GM18502 (cell line): ENCODE measurements around the gene FDX2.

Experiments
- ATAC-seq: cut with Tn5 transposase; IDR thresholded peaks from one replicate; pipeline ENCODE4 v1.9.1; 2021; ENCODE audit warnings: mild to moderate bottlenecking; ENCODE audit not compliant: unreplicated experiment, poor library complexity

Gene FDX2

DNA sequence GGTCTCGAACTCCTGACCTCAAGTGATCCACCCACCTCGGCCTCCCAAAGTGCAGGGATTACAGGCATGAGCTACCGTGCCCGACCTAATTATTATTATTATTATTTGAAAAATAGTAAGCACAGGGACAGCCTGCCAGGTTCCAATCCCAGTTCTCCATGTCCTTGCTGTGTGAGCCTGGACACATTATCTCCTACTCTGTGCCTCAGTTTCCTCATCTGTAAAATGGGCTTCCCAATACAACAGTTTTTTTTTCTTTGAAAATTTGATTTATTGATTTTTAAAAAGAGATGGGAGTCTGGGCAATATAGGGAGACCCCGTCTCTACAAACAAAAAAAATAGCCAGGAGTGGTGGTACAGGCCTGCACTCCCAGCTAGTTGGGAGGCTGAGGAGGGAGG lies 9.5 kb downstream of the FDX2 start:
- ATAC-seq: no peak

DNA sequence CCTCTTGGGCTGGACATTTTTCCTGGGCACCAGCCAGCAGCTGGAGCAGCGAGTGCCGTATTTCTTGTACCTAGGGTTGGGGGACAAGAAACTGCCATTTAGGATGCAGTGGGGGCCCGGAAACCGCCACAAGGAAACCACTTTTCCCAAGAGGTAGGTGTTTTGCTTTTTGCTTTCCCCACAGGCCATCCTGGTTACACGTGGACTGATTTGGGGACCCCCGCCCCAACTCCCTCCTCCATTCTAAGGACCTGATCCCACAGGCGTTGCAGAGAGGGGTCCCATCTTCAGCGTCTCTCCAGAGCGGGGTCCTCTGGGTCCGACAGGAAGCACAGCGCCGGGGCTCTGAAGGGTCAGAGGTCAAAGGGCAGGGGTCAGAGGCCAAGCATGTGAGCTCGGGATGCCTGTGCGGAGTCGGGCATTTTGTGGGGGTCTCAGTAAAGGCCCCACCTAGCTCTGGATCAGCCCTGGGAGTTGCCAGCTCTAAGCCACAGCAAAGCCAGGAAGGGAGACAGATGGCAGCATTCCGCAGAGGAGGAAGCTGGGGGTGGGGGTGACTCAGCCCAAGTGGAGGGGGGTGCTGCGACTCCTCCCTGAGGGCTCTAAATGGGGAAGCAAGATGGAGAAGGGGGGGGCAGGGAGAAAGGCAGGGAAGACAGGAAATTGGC lies 10.5 kb downstream of the FDX2 start:
- ATAC-seq: no peak

DNA sequence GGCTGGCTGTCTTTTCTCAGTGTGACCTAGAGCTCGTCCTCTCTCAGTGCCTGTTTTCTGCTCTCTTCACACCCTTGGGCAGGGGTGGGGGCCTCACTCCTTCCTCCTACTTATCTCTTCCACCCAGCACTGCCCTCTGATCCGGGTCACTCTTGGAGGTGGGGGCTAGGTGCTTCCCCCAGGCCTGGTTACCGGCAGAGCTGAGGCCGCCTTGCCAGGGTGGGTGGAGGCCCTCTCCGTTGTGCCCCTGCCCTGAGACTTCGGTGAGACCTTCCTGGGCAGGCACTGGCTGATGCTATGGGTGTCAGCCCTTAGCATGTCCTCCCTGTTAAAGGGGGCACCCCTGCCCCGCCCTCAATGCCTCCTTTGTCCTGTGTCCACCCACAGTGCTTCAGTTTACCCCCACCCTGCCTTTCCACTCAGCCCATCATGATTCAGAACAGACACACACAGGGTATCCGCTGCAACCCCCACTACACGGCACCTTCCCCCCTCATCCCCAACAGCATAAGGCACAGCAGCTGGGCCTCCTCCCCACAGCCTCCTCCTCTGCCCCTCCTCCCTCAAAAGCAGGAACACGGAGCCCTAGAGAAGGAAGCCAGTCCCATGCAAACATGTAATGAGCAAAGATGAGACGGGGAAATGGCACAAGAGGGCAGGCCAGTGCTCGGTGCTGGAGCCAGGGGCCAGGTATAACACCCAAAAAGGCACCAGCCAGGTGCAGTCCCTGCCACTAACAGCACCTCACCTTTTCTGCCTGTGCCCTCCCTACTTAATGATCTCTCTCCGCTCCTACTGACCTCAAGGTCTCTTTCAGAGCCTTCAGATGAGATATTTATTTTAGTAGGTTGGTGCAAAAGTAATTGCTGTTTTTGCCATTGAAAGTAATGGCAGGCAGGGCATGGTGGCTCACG lies 16.0 kb downstream of the FDX2 start:
- ATAC-seq: no peak

DNA sequence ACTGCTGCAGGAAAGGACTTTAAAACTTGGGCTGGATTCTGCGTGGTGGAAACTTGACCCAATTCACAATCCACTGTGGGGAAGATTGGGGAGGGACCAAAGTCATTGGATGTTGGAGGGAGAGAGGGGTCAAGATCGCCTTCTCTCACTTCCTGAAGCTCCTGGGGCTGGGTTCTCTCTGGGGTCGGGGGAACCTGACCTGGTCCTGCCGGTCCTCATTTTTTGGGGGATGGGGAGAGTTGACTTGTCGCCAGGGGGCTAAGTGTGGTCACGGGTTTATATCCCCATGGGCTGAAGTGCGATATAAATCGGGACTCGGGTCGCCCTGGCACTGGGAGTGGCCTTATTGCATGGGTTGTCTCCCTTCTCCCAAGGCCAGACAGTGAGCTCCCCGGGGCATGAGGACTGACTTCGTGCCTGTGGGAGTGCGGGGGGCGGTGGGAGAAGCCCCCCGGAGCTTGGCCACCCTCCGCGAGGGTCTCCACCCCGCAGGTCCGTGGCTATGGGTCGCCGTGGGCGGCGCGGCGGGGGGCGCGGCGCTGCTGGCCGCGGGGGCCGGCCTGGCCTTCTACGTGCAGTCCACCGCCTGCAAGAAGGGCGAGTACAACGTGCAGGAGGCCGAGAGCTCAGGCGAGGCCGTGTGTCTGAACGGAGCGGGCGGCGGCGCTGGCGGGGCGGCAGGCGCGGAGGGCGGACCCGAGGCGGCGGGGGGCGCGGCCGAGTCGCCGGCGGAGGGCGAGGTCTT lies 19.8 kb downstream of the FDX2 start:
- ATAC-seq: no peak

DNA sequence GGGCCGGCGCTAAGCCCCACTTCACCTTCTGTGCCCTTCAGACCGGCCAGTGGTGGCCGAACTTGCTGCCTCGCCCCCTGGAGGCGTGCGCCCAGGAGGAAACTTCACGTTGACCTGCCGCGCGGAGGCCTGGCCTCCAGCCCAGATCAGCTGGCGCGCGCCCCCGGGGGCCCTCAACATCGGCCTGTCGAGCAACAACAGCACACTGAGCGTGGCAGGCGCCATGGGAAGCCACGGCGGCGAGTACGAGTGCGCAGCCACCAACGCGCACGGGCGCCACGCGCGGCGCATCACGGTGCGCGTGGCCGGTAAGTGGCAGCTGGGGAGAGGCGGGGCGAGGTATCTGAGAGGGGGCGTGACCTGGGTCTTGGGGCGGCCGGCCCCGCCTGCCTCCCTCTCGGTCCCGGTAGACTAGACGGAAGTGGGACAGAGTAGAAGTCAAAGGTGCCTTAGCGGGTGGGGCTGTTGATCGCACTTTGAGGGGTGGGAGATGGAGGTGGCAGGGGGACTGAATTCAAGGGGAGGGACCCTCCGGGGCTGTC lies 20.4 kb downstream of the FDX2 start:
- peak; percentile 52 for ATAC-seq

DNA sequence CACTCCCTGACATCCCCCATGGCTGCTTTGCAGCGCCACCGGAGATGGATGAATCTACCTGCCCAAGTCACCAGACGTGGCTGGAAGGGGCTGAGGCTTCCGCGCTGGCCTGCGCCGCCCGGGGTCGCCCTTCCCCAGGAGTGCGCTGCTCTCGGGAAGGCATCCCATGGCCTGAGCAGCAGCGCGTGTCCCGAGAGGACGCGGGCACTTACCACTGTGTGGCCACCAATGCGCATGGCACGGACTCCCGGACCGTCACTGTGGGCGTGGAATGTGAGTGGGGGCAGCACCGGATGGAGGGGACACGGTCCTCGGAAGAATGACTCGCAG lies 21.5 kb downstream of the FDX2 start:
- ATAC-seq: no peak

DNA sequence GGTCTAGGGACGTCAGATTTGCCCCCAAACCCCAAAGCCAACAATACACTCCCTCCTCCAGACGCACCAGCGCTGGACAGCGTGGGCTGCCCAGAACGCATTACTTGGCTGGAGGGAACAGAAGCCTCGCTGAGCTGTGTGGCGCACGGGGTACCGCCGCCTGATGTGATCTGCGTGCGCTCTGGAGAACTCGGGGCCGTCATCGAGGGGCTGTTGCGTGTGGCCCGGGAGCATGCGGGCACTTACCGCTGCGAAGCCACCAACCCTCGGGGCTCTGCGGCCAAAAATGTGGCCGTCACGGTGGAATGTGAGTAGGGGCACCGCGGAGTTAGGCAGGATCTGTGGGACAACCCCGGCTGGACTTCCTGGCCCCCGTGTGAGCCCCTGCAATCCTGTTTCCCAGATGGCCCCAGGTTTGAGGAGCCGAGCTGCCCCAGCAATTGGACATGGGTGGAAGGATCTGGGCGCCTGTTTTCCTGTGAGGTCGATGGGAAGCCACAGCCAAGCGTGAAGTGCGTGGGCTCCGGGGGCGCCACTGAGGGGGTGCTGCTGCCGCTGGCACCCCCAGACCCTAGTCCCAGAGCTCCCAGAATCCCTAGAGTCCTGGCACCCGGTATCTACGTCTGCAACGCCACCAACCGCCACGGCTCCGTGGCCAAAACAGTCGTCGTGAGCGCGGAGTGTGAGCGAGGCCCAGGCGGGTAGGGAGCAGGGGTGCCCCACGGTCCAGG lies 22.0 kb downstream of the FDX2 start:
- no peak for ATAC-seq

DNA sequence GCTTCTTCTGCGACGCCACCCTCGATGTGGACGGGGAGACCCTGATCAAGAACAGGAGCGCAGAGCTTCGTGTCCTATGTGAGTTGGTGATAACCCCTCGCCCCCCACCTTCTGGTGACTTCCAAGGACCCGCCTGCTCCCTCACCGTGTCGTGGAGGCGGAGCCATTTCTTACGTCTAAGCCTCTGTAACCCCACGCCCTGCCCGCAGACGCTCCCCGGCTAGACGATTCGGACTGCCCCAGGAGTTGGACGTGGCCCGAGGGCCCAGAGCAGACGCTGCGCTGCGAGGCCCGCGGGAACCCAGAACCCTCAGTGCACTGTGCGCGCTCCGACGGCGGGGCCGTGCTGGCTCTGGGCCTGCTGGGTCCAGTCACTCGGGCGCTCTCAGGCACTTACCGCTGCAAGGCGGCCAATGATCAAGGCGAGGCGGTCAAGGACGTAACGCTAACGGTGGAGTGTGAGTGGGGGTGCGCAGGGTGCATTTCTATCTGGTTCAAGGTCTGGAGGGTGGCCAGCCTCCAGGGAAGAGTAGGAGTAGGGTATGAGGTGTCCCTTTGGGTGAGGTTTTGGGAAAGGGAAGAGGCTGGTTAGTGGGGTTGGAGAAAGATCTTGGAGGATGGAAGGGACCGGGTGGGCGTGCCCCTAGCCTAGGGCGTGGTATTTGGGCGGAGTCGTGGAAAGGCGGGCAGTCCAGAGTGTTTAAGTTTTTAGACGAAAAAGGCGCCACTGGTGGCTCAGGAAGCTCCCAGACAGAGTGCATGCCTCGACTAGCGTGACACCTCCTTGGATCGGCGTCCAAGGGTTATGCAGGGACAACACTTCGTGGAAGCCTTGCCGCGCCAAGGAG lies 22.8 kb downstream of the FDX2 start:
- no peak for ATAC-seq

DNA sequence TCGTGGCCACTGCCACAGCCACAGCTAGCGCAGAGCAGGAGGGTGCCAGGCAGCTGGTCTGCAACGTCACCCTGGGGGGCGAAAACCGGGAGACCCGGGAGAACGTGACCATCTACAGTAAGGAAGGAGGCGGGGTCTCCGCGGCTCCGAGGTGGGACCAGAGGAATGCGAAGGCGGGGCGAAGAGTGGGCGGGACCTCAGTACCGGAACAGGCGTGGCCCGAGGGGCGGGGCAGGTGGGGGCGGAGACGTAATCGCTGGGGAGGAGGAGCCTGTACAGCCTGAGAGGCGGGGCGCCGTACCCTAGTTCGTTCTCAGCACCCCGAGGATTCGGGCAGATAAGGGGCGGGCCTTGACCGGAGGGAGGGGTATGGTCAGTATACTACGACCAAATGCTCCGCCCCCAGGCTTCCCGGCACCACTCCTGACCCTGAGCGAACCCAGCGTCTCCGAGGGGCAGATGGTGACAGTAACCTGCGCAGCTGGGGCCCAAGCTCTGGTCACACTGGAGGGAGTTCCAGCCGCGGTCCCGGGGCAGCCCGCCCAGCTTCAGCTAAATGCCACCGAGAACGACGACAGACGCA lies 23.5 kb downstream of the FDX2 start:
- ATAC-seq: no peak

DNA sequence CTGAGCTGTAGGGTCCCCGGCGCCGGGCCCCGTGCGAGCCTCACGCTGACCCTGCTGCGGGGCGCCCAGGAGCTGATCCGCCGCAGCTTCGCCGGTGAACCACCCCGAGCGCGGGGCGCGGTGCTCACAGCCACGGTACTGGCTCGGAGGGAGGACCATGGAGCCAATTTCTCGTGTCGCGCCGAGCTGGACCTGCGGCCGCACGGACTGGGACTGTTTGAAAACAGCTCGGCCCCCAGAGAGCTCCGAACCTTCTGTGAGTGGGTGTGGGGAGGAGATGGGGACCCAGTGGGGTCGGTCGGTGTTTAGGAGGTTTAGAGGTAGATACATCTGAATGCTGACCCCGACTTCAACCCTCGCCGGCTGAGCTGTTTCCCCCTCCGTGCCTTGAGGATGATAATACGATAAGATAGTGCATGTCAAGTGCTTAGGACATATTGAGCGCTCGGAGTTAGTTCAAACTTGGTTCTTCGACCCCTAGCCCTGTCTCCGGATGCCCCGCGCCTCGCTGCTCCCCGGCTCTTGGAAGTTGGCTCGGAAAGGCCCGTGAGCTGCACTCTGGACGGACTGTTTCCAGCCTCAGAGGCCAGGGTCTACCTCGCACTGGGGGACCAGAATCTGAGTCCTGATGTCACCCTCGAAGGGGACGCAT lies 24.1 kb downstream of the FDX2 start:
- ATAC-seq: no peak

DNA sequence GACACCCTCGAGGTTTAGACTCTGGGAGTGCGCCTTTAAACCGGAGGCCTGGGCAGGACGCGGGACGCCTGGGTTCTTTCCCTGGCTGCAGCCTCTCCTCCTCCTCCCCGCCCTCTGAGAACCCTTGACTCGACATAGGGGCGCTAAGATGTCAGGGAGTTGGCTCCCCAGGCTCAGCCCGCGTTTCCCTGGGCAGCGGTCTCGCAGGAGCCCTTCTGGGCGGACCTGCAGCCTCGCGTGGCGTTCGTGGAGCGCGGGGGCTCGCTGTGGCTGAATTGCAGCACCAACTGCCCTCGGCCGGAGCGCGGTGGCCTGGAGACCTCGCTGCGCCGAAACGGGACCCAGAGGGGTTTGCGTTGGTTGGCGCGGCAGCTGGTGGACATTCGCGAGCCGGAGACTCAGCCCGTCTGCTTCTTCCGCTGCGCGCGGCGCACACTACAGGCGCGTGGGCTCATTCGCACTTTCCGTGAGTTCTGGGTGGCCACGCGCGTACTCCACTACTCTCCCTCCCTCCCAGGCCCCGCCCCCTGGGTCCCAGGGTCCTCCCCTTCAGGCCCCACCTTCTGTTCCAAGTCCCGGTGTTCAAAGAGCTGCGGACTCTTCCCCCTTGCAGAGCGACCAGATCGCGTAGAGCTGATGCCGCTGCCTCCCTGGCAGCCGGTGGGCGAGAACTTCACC lies 24.8 kb downstream of the FDX2 start:
- ATAC-seq: no peak

DNA sequence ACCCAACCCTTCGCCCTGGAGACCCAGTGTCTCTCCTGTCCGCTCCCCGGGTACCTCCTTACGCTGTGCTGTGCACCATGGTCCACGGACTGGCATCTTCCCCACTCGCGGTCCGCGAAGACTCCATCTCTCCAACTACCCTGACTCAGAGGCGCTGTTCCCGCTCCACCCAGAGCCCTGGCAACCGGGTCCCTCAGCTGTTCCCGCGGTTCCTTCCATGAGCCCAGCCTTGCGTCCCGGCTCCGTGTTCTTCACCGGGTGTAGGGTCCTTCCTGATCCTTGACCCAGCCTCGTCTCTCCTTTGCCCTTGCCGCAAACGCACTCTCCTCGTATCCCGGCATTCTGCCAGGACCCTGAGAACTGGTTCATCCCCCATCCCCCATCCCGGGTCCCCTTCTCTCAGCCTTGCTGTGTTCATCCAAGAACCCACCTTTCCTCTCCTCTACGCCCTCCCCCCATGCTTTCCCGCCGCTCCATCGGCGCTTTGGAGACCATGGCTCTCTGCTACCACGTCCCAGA lies 25.4 kb downstream of the FDX2 start:
- no peak for ATAC-seq

DNA sequence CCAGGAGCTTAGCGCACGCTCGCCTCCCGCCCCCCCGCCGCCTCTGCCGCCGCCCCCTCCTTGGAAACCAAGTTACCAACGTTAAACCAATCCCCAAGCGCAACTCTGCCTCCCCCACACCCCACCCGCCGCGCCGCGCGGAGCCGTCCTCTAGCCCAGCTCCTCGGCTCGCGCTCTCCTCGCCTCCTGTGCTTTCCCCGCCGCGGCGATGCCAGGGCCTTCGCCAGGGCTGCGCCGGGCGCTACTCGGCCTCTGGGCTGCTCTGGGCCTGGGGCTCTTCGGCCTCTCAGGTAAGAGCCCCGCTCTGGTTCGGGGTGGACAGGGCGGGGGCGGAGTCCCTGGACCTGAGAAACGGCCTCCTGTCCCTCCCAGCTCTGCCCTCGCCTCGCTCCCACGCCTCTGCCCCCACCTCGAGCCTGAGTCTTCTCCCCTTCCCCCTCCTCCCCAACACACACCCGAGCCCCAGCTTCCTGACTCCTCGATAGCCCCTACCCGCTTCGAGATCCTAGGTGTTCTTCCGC lies 25.9 kb downstream of the FDX2 start, which contains the start of gene ICAM5:
ICAM5 (plus strand) TSS at position 117 of the 521 bp plus-strand sequence; CDS start at position 209, 92 bp downstream.
- ATAC-seq: no peak

DNA sequence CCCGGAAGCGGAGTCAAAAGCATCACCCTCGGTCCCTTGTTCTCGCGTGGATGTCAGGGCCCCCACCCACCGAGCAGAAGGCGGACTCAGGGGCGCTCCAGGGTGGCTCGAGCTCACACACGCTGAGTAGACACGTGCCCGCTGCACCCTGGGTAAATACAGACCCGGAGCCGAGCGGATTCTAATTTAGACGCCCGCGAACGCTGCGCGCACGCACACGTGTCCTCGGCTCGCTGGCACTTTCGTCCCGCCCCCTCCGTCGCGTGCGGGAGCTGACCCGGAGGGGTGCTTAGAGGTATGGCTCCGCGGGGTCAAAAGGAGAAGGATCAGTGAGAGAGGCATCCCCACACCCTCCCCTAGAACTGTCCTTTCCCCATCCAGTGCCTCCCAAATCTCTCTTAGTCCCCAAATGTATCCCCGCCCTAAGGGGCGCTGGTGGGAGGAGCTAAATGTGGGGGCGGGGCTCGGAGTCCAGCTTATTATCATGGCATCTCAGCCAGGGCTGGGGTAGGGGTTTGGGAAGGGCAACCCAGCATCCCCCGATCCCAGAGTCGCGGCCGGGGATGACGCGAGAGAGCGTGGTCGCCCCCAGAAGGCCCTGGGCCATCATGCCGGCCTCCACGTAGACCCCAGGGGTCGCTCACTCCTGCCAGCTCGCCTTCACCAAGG lies 26.5 kb downstream of the FDX2 start:
- no peak for ATAC-seq

DNA sequence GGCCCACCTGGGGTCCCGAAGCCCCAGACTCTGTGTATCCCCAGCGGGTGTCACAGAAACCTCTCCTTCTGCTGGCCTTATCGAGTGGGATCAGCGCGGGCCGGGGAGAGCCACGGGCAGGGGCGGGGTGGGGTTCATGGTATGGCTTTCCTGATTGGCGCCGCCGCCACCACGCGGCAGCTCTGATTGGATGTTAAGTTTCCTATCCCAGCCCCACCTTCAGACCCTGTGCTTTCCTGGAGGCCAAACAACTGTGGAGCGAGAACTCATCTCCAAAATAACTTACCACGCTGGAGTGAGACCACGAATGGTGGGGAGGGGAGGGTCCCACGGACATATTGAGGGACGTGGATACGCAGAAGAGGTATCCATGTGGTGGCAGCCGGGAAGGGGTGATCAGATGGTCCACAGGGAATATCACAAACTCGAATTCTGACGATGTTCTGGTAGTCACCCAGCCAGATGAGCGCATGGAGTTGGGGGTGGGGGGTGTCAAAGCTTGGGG lies 27.1 kb downstream of the FDX2 start:
- ATAC-seq: no peak

DNA sequence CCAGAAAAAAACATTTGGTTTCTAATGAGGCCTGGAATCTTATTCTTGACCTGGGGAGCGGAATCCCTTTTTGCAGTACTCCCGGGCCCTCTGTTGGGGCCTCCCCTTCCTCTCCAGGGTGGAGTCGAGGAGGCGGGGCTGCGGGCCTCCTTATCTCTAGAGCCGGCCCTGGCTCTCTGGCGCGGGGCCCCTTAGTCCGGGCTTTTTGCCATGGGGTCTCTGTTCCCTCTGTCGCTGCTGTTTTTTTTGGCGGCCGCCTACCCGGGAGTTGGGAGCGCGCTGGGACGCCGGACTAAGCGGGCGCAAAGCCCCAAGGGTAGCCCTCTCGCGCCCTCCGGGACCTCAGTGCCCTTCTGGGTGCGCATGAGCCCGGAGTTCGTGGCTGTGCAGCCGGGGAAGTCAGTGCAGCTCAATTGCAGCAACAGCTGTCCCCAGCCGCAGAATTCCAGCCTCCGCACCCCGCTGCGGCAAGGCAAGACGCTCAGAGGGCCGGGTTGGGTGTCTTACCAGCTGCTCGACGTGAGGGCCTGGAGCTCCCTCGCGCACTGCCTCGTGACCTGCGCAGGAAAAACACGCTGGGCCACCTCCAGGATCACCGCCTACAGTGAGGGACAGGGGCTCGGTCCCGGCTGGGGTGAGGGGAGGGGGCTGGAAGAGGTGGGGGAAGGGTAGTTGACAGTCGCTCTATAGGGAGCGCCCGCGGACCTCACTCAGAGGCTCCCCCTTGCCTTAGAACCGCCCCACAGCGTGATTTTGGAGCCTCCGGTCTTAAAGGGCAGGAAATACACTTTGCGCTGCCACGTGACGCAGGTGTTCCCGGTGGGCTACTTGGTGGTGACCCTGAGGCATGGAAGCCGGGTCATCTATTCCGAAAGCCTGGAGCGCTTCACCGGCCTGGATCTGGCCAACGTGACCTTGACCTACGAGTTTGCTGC lies 28.7 kb downstream of the FDX2 start, which contains the start of gene ICAM4:
ICAM4 (plus strand) TSS at position 153 of the 935 bp plus-strand sequence; CDS start at position 211, 58 bp downstream.
- peak; percentile 33 for ATAC-seq
